ENCODE data around the gene PTPN3.

PTPN3 gene

GRCh38 chr9:109335121-109335520, 163.0 kb downstream of the PTPN3 start:
- no peak for DNase-seq

- DNase-seq, result no peak
Observed at GRCh38 chr9:109331353-109331752, 166.8 kb downstream of the PTPN3 start.

GRCh38 chr9:109329638-109330258, 168.4 kb downstream of the PTPN3 start:
- no peak for DNase-seq

GRCh38 chr9:109328978-109329637, 169.0 kb downstream of the PTPN3 start:
- no peak for DNase-seq
